Spinal cord (tissue), 10 donors: Measurements from ENCODE around the gene TBX19. TPM values are rescaled to one million over a fixed set of nuclear protein-coding genes. Genes with fewer than 3 reads are reported as not detected.

Source experiments
- DNase-seq, 6 donors: peaks; one replicate each; pipeline versions ENCODE4 v3.0.0 to v3.0.0-alpha.2; 2013 to 2015; ENCODE audit warnings: low spot score in 6 of 6, low read depth in 4 of 6
- H3K27ac ChIP-seq: one replicate; pipeline ENCODE4 v1.5.1; 2013; ENCODE audit warnings: low read depth, low read length, control low read depth
- H3K27me3 ChIP-seq: one replicate; pipeline ENCODE4 v1.6.1; 2013; ENCODE audit warnings: low read length; ENCODE audit not compliant: control insufficient read depth, insufficient read depth
- H3K36me3 ChIP-seq: one replicate; pipeline ENCODE4 v1.6.1; 2013; ENCODE audit warnings: low read length; ENCODE audit not compliant: control insufficient read depth, insufficient read depth
- H3K4me1 ChIP-seq: one replicate; pipeline ENCODE4 v1.6.1; 2013; ENCODE audit warnings: low read length; ENCODE audit not compliant: control insufficient read depth, insufficient read depth
- H3K4me3 ChIP-seq: one replicate; pipeline ENCODE4 v1.5.1; 2013; ENCODE audit warnings: low read depth, low read length, control low read depth
- H3K9me3 ChIP-seq: one replicate; pipeline ENCODE4 v1.6.1; 2013; ENCODE audit warnings: low read length; ENCODE audit not compliant: control insufficient read depth, insufficient read depth
- WGBS: methylation state at CpG from one replicate; pipeline ENCODE4 v1.1.5; 2013; ENCODE audit warnings: missing lambda C conversion rate; ENCODE audit not compliant: insufficient coverage; 5-methylcytosine and 5-hydroxymethylcytosine counted together
- long read RNA-seq, 4 donors: transcript quantifications; one replicate each; lab custom pipeline, GENCODE V29; 2026
- polyA plus RNA-seq, 2 donors: library from polyadenylated mRNA; unstranded; fragments of 120-200 nt; gene quantifications; one replicate each; pipeline ENCODE4 v1.2.1, GENCODE V29; 2013; ENCODE audit not compliant: insufficient read length in 2 of 2
- total RNA-seq, 2 donors: library from RNA; depleted of rRNA in 1 of 2; stranded (reverse); fragments of 120-200 nt in 1 of 2; fragments of >200 nt in 1 of 2; gene quantifications; one replicate each; pipeline versions ENCODE4 v1.2.3 to v1.2.4, GENCODE V29; 2013 to 2014
- donor health status: healthy.

TBX19 gene
- total RNA-seq (1 to 10 TPM in 1 of 2 donors, under 1 TPM in 1; 0.50 to 1.3 TPM), polyA plus RNA-seq (1 to 10 TPM; 1.3 to 2.0 TPM)
- long read RNA-seq, donor 1, result 0 reads
- long read RNA-seq, donor 2, result 0 reads
- long read RNA-seq, donor 3, partial matches to known transcripts, result 0 of 1 reads
- long read RNA-seq, donor 3, other reads (novel, unspliced or antisense), result 0 of 1 reads
- long read RNA-seq, donor 4, result 0 reads

GRCh38 chr1:168280296-168280927 is at the start of gene TBX19:
TBX19 (plus strand) TSS chr1:168280877; CDS start chr1:168281091, 214 bp downstream.
- no peak within 1 kb of the TSS for H3K27ac ChIP-seq
- no peaks in the 10 kb centered on the region for H3K4me1 ChIP-seq
- no peaks in the 10 kb centered on the region for H3K27me3 ChIP-seq
- no peaks in the 10 kb centered on the region for H3K9me3 ChIP-seq
- 20% methylated on average over 1 of the region's 7 CpGs for WGBS
- no peaks in the 10 kb centered on the region for H3K36me3 ChIP-seq
- no peak for DNase-seq
- no peak within 1 kb of the TSS for H3K4me3 ChIP-seq

DNA sequence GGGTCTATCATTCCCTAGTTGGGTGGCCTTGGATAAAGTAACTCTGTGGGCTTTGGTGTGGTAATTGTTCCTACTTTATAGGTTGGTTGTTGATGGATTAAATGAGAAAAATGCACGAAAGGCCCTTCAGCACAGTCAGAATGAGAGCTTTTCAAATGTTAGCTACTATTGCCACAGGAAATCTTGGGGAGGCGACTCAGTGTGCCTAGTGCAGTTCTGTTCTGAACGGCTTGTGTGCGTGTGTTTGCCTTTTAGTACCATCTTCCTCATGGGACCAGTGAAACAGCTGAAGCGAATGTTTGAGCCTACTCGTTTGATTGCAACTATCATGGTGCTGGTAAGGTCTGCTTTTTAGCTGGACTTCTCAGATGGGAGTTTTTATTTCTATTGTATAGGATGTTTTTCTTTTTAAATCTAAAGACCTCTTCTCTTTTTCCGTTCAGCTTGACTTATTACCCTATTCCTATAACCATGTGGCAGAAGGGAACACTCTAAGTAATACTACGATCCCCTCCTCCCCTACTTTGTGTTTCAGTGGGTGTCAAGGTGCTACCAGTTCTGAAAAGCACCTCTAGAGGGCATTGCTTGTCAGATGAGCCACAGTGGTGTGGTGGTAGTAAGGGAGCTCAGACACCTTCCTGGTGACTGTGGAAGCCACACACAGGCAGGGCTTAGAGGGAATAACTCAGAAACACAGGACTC is 45.7 kb upstream of the TBX19 start:
- Histone ChIP-seq H3K4me3 (no peak overlapping the region), H3K27ac (no peak overlapping the region), H3K36me3 (peaks cover 12% of the 10 kb centered on the region), H3K4me1 (no peaks in the 10 kb centered on the region), H3K27me3 (no peaks in the 10 kb centered on the region), H3K9me3 (no peaks in the 10 kb centered on the region)
- DNase-seq, result peak in 2 of 6 donors; percentile 23 to 28
- 88% methylated on average over 6 of the region's 8 CpGs for WGBS

DNA sequence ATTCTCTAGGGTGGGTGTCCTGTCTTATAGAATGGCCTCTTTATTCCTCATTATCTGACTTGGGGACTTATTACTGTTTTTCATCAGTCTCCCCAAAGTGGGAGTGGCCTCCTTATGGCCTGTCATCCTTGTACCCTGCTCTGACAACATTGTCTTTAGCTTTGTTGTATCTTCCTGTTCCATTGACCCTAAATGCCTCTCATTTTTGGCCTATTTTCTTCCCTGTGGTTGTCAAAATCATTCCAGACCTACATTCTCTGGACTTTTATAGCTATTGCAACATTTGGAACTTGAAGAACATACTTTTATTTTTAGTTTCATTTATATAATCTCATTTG is 45.2 kb upstream of the TBX19 start:
- H3K4me3 ChIP-seq, result no peak overlapping the region
- DNase-seq, result no peak
- no peaks in the 10 kb centered on the region for H3K27me3 ChIP-seq
- H3K27ac ChIP-seq, result no peak overlapping the region
- H3K9me3 ChIP-seq, result no peaks in the 10 kb centered on the region
- no peaks in the 10 kb centered on the region for H3K4me1 ChIP-seq
- peaks cover 12% of the 10 kb centered on the region for H3K36me3 ChIP-seq

DNA sequence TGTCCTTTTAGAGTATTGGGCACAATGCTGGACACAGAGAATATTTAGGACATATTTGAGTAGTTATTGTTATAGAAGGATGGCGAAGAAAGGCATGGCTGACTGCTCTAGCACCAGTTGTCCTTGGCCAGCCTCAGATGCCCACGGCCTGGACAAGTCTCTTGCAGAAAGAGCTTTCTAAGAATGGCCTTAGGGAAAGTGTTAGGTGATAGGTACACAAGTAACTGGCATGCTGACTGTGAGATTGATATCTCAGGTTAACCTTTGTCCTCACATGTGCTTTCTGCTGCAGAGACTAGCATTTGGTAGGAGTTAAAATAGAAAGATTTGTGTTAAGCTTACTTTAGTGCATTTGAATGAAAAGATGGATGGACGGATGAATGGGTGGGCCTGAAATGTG is 44.7 kb upstream of the TBX19 start:
- Histone ChIP-seq H3K27ac (no peak overlapping the region), H3K36me3 (peaks cover 12% of the 10 kb centered on the region)
- 95% methylated on average over 3 of the region's 3 CpGs for WGBS

GRCh38 chr1:168236836-168237611 is 43.7 kb upstream of the TBX19 start:
- Histone ChIP-seq H3K4me3 (no peak overlapping the region), H3K36me3 (peaks cover 12% of the 10 kb centered on the region), H3K27me3 (no peaks in the 10 kb centered on the region), H3K27ac (no peak overlapping the region), H3K9me3 (no peaks in the 10 kb centered on the region), H3K4me1 (no peaks in the 10 kb centered on the region)
- peak in 1 of 6 donors; percentile 11 for DNase-seq
- WGBS, result 87% methylated on average over 6 of the region's 7 CpGs

More for the DNA sequence above, 44.7 kb upstream of the TBX19 start:
- no peaks in the 10 kb centered on the region for H3K4me1 ChIP-seq
- DNase-seq, result no peak
- H3K9me3 ChIP-seq, result no peaks in the 10 kb centered on the region
- no peaks in the 10 kb centered on the region for H3K27me3 ChIP-seq
- H3K4me3 ChIP-seq, result no peak overlapping the region

DNA sequence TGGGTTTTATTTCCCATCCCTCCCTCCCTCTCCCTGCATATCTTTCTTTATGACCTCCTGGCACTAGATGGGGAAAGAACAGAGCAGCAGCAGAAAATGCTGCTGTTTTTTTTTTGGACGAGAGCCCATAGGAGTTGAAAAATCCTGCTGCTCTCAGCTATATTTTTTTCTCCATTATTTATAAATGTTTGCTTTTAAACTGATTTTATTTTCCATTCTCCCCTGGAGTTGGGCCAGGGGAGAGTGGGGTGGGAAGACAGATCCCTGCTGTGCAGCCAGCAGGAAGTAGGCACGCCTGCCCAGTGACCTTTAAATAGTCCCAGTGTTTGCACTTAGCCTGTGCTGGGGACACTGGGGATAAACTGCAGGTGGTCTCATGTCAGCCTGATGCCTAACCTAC is 37.5 kb upstream of the TBX19 start:
- no peak overlapping the region for H3K27ac ChIP-seq
- 70% methylated on average over 1 of the region's 2 CpGs for WGBS
- no peaks in the 10 kb centered on the region for H3K27me3 ChIP-seq
- H3K9me3 ChIP-seq, result no peaks in the 10 kb centered on the region
- DNase-seq, result peak in 2 of 6 donors; percentile 10 to 28
- peaks cover 4% of the 10 kb centered on the region for H3K4me1 ChIP-seq
- H3K4me3 ChIP-seq, result no peak overlapping the region
- H3K36me3 ChIP-seq, result peaks cover 21% of the 10 kb centered on the region

DNA sequence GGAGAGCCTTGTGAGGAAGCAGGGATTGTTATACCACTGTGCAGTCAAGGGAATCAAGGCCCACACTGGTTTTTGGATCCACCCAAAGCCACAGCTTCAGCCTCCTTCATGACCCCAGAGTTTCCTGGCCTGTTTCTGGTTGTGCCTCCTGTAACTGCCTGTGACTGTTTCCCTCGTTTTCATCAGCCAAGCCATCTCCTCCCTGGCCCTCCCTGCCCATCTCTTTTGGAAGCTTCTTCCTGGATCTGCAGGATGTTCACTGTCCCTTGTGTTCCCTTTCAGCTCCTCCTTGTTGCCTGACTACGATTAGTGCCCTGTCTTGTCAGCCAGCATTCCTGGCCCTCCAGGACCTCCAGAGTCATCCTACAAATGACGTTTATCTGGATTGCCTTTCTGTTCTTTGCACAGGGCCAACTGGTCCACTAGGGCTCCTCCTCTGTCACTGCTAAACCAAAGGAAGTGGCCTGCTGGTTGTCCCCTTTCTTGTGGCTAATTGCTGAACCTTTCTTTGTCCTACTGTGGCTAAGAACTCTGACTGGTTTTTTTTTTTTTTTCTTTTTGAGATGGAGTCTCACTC is 37.0 kb upstream of the TBX19 start:
- Histone ChIP-seq H3K36me3 (peaks cover 21% of the 10 kb centered on the region), H3K27me3 (no peaks in the 10 kb centered on the region), H3K9me3 (no peaks in the 10 kb centered on the region), H3K27ac (no peak overlapping the region), H3K4me1 (peaks cover 4% of the 10 kb centered on the region), H3K4me3 (no peak overlapping the region)
- DNase-seq, result no peak
- 68% methylated on average over 3 of the region's 3 CpGs for WGBS

DNA sequence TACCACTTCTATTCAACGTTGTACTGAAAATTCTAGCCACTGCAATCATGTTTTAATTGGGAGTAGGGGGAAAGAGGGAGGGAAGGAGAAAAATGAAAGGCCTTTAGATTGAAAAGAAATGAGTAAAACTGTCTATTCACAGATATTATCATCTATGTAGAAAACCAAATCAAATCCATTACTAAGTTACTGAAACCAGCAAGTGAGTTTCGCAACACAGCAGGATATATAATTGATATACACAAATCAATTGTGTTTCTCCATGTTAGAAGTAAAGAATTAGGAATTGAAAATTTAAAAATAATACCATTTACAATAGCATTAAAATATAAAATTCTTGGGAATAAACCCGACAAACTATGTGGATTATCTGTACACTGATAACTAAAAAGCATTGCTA is 35.6 kb upstream of the TBX19 start:
- Histone ChIP-seq H3K36me3 (peaks cover 19% of the 10 kb centered on the region), H3K4me1 (peaks cover 7% of the 10 kb centered on the region), H3K27ac (no peak overlapping the region), H3K27me3 (no peaks in the 10 kb centered on the region), H3K4me3 (no peak overlapping the region), H3K9me3 (no peaks in the 10 kb centered on the region)
- no peak for DNase-seq
- no CpG with 5 or more reads among the region's 3 CpGs for WGBS

DNA sequence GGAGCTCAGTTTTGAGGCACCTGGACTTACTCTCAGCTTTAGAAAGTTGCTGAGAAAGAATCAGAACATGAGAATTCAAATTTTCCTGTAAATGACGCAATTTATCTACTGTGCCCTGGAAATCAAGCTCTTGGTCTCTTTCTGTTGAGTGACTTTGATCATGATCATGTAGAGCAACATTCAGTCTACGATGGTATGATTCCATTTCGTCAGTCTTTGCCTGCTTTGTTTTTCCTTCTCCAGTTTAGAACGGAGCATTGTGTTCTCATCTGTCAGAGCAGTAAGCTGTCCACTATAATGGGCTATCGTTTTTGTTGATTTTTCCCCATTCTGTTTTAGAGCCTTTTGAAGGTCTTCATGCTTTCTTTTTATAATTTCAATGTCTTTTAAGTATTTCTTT is 34.2 kb upstream of the TBX19 start:
- no peaks in the 10 kb centered on the region for H3K9me3 ChIP-seq
- H3K4me3 ChIP-seq, result no peak overlapping the region

More for the DNA sequence above, 34.2 kb upstream of the TBX19 start:
- no peak overlapping the region for H3K27ac ChIP-seq
- WGBS, result 100% methylated on average over 1 of the region's 5 CpGs
- H3K36me3 ChIP-seq, result peaks cover 19% of the 10 kb centered on the region
- H3K4me1 ChIP-seq, result peaks cover 11% of the 10 kb centered on the region
- H3K27me3 ChIP-seq, result no peaks in the 10 kb centered on the region
- DNase-seq, result no peak
